Kidney capillary endothelial cell (primary cell): Measurements from ENCODE around the gene PIGU.
"Not testable (repeated sequence)": the region's sequence is repeated elsewhere in the genome, so short reads cannot be mapped to it uniquely, and the experiment has no call there.

Experiments used
- DNase-seq: peaks from one replicate; pipeline ENCODE4 v3.0.0-alpha.2; 2018; ENCODE audit warnings: low spot score

PIGU gene

DNA sequence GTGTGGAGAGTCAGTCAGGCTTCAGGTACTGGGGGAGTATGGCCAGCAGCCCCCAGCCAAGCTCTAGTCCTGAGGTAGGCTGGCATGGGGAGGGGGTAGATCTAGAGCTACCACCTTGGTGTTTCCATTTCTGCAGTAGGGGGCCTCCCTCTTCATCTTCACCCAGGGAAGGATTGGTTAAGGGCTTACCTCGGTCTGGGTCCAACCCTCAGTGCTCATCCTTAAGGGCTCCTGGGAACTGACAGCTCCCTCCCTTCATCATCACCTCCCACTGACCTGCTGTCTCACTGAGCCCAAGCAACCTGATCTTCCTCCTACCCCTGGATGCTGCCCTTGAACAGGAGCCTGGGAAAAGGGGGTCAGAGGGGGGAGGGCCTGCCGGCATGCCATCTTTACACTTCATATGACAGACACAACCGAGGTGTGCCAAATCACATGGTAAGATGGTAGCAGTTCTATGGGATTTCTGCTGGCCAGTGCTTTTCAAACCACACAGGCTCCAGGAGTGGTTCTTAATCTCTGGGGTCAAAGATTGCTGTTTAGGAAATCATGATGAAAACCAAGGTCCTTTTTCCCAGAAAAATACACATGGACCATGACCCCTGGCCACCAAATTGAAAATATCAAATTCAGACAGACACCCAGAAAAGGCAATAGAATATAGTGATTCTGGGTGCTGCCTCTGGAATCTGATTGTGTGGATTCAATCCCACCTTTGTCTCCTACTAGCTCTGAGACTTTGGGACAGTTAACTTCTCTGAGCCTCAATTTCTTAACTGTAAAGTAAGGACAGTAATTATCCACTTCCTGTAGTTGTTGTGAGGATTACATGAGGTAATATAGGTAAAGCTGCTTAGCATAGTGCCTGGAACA, 30.3 kb upstream of the PIGU start:
- DNase-seq: no peak

DNA sequence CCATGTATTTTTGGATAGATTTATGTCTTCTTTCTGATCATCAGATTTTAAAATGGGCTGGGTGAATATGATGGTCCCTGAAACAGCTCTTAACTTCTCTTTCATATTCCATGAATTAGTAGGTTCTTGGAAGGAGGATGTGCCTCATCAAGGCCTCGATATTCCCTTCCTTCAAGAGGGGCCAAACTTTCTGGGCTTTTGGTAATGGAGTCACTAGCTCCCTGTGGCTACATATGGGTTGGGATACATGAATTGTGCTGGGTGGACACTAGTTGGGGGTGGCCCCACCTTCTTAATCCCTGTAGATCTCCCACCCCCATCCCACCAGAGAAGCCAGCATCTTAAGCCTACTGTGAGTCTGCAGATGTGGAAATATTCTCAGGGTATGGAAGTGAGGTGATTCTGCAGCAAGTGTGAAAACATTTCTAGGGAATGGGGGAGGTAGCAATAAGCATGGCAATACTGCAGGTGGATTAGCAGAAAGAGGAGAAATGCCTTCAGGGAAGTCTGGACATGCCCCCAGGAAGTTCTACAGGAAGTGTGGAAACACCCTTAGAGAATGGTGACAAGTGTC, 29.5 kb upstream of the PIGU start:
- DNase-seq: no peak

DNA sequence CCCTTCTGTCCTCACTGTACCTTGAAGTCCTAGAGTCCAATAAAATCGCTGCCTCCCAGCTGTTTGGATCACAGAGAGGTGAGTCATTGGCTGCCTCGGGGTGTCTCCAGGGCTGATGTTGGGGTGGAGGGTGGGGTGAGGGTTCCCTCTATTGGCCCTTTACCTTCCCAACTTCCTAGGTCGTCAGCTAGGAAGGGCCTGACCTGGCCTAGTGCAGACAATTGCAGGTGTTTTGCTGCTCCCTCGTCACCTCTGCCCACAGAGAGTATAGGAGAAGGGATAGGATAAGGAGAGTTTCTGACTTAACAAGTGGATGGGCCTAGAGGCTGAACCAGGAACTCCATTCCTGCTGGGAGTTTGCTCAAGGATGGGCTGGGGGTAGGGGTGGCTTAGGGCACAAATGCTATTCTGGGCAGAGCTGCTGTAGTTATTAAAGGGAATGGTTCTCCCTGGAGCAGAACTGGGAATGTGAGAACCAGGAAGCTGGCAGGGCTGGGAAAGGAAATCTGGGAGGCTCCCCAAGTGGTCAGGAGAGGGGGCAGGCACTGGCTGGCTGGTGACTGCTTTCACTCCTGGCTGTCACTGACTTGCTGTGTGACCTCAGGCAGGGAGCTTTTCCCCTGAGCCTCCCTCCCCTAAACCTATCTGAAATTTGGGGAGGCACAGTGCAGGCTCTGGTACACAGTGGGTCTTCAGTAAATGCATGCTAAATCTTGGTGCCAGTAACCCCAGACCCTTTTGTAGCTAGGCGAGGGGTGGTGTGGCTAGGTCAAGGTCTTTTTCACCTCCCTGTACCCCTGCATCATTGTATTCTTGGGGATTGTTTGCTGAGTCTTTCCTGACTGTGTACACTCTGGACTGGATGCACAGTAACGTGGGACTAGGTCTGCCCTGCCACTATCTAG, 28.8 kb upstream of the PIGU start:
- no peak for DNase-seq

DNA sequence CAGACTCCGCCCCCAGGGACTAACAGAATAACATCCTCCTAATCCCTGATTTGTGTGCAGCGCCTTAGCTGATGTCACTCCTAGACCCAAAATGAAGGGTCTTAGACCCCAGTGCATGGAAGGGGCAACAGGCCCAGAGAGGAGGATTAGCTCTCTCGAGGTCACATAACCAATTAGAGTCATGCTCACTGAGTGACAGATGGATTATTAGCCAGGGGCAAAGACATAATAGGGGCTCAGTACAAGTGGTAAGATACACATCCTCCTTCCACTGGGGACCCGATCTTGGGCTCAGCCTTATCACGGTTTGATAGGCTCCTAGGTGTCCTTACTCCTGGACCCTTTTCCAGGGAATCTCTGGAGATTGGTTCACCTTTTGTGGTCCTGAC, 28.1 kb upstream of the PIGU start:
- no peak for DNase-seq

DNA sequence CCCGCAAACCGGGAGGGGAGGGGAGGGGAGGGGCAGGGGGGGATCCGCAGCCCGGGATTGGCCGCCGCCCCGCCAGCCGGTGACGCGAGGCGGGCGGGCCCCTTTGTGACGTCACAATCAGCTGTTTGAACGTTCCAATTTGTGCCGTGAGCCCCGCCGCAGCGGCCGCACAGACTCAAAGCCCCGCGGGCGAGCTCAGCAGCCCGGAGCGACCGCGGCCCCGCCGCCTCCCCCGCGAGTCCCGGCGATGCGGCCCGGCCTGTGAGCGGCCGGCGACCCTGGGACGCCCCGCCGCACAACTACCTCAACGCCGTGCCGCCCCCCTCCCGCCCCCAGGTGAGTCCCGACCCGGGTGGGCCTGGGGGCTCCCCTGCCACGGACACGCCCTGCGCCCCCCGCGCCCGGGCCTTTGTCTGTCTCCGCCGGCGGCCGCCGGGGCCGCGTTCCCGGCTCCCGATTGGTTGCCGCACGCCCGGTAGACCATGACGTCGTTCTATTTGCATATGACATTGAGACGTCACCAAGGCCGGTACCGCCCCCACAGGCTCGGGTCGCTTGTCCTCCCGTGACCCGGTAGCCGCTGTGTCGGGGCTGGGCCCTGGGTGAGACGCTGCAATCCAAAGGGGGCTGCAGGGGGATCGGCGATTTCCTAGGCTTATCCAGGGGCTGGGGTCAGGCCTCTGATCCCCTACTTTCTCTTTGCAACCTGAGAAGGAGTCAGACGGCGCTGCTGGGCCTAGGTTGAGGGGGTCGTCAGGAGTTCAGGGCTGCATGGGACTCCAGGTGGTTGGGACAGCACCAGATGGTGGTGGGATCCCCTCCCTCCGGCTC, 27.5 kb upstream of the PIGU start, which contains the start of gene TP53INP2:
Gene TP53INP2, plus strand, starts transcription at position 168 of the 831 bp plus-strand sequence. CDS start 4,396 bp downstream, outside the sequence.
- DNase-seq: peak; percentile 76

DNA sequence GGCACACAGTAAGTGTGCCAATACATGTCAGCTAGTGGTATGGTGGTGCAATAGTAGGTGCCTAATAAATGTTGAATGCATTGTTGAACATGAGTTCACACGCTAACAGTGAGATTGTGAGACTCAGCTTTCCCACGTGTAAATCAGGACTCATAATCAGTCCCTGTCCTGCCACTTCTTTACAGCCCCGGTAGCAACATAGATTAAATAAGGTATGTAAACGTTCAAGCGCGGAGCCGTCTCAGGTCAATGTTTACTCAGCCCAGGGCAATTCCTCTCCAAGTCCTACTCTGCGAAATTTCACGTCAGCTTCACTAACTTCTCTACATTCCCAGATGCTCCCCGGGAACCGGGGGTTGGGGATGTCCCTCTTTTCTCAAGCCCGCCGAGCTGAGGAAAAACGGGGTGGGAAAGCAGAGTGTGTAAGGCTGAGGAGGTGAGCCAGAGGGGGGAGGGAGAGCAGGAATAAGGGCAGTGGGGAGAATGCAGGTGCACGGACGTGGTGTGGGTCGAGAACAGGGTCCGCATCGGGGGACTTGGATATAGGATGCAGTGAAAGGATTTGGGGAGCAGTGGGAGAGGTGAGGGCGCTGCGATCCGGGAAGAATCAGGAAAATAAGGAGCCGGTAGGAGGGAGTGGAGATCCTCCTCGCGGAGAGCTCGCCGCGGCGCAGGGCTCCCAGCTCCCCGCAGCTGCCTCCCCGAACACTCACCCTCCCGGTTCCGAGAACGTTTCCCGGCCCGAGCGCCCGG, 26.7 kb upstream of the PIGU start:
- no peak for DNase-seq

DNA sequence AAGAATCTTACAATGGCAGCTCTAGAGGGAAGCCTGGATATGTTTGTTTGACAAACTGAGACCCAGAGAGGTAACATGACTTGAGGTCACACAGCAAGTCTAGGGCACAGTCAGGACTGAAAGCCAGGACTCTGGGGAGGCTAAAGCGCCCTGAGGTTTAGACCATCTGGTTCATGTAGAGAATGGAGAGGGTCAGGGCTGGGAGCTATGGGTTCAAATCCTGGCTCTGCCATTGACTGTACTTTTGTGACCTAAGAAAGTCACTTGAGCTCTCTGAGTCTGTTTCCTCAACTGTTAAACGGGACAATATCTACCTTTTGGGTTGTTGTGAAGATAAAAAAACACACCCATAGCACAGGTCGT, 26.1 kb upstream of the PIGU start:
- DNase-seq: no peak

DNA sequence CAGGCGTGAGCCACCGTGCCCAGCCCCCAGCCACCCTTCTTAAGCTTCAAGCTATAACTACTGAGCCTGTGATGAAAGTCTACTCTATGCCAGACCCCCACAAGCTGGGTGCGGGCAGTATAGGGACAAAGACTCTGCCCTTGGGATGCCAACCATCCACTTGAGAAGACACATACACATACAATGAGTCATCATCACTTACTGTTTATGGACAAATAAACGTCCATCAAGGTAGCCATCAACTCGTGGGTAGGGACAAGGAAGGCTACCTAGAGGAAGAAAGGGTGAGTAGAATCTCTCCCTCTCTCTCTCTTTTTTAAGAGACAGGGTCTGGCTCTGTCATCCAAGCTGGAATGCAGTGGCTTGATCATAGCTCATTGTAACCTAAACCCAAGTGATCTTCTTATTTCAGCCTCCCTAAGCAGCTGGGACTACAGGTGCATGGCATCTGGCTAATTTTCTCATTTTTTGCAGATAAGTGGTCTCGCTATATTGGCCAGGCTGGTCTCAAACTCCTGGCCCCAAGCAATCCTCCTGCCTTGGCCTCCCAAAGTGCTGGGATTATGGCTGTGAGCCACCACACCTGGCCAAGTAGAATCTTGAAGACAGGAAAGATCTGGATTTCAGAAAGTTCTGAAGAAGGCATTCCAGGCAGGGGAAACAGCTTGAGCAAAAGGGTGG, 24.7 kb upstream of the PIGU start:
- no peak for DNase-seq

DNA sequence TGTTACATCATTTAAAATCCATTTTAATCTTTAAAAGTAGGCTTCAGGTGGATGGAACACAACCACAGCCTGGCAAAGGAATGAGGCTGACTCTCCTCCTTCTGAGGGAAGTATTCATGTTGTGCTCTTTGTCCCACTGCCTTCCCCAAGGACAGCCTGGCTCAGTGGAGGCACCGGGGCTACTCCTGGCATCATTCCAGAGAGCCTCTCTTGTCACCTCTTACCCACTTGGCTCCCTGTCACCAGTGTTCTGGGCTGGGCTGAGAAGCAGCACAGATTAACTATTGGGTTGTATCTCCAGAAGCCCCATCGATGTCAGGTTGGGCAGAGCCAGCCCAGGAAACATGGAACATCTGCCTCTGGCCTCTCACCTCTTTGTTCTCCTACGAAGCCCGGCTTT, 16.5 kb upstream of the PIGU start:
- no peak for DNase-seq

DNA sequence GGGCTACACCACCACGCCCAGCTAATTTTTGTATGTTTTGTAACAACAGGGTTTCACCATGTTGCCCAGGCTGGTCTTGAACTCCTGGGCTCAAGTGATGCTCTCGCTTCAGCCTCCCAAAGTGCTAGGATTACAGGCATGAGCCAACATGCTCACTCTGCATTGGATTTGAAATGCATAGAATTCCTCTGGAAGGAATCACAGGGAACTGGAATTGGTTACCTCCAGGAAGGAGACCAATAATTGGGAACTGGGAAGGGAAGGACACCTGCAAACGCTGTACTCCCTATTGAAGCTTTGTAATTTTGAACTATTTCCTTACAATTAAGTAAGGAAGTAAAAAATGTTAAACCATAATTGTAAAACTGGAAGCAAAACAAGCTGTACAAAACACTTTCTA, 14.9 kb upstream of the PIGU start:
- DNase-seq: no peak

DNA sequence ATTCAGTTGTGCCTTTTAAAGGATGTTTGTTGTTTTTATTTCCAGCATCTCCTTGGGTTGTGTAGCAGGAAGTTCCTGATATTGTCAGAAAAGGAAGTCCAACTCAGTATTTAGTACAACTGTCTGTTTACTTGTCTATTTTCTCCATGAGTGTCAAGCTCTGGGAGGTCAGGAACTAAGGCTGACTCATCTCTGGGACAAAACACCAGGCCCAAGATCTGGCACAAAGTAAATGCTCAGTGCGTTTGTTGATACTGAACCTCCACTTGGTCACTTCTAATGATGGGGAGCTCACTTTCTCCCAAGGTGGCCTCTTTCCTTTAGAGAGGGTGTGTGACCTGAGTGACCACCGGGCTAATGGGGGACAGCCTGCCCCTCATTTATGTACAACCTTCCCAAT, 12.6 kb upstream of the PIGU start:
- peak; percentile 74 for DNase-seq

DNA sequence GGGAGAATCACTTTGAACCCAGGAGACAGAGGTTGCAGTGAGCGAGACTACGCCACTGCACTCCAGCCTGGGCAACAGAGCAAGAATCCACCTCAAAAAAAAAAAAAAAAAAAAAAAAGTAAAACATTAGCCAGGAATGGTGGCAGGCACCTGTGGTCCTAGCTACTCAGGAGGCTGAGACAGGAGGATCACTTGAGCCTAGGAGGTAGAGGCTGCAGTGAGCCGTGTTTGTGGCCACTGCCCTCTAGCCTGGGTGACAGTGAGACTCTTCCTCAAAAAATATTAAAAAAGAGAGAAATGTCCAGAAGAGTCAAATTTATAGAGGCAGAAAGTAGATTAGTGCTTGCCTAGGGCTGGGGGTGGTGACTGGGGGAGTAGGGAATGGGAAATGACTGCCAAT, 6.8 kb upstream of the PIGU start:
- DNase-seq: no peak

DNA sequence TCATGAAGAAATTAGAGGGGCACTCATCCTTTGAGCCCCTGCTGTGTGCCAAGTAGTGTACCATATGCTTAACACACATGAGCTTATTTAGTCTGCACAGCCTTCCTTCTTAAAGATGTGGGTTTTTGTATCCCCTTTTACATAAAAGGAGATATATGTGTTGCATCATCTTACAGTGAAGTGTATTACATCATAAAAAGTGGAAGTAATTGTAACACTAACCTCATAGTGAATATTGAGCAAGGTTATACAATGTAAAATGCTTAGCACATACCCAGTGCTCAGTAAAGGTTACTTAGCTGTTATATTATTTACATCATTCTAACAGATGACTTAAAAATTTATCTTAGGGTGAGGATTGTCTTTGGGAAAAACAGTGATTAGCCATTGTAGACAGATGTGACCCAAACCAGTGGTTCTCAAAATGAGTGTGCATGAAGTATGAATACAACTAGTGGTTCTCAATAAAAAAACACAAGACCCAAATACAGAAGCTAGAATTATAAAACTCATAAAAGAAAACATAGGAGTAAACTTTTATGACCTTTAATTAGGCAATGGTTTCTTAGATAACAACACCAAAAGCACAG, 3.8 kb upstream of the PIGU start:
- no peak for DNase-seq

DNA sequence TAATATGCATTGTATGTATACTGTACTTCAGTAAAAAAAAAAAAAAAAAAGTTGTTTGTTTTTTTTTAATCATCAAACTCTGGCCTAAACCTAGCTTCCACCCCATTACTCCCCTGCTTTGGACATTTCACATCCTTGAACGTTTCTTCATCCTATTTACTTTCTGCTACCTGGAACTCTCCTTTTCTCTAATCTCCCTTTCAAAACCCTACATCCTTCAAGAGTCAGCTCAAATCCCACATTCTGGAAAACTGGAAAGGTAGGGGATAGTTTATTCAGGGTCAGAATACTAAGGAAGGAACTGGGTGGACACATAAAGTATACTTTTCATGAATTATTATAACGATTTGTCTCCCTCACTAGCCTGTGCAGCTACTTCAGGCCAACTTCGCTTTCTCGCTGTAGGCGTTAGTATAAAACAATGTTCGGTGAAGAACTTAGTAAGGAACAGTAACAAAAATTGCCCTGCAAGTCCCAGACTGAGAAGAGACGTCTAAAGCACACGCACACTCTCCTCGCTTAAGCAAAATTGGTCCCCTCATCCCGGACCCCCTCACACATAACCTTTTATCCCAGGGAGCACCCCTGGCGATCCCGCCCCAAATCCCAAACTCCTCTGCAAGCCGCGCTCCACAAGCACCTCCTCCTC, 775 bp downstream of the PIGU start:
- no peak for DNase-seq

DNA sequence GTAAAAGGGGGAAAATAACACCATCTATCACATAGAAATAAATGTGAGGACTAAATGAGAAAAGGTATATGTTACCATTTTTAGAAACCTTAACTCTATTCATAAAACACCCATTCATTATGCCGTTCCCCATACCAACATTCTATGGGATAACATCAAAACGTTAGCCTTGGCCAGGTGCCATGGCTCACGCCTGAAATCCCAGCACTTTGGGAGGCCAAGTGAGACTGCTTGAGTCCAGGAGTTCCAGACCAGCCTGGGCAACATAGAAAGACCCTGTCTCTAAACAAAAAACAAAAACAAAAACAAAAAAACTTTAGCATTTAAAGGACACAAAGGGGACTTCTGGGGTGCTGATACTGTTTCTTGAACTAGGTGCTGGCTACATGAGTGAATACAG, 1.3 kb downstream of the PIGU start:
- no peak for DNase-seq

DNA sequence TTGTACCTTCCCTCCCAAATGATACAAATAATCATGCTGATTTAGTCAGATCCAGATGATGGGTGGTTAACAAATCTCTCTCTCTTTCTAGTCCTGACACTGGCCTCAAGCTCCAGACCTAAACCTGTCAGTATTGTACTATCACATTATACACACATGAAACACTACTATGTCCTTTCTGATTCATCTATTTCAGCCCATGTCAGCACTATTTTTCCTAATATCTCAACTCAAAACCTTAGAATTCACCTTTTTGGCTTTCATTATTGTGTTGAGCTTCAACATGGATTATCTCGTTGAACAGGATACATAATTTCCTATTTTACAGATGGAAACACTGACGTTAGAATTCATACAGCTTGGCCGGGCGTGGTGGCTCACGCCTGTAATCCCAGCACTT, 3.5 kb downstream of the PIGU start:
- DNase-seq: no peak

DNA sequence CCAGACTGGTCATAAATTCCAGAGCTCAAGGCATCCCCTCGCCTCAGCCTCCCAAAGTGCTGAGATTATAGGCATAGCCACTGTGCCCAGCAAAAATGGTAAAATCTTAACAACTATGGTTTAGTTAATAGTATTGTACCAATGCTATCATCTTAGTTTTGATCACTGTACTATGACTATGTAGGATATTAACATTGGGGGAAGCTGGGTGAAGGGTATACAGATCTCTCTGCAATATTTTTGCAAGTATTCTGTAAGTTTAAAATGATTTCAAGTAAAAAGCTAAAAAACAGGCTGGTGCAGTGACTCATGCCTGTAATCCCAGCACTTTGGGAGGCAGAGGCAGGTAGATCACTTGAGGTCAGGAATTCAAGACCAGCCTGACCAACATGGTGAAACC, 7.8 kb downstream of the PIGU start:
- DNase-seq: no peak

DNA sequence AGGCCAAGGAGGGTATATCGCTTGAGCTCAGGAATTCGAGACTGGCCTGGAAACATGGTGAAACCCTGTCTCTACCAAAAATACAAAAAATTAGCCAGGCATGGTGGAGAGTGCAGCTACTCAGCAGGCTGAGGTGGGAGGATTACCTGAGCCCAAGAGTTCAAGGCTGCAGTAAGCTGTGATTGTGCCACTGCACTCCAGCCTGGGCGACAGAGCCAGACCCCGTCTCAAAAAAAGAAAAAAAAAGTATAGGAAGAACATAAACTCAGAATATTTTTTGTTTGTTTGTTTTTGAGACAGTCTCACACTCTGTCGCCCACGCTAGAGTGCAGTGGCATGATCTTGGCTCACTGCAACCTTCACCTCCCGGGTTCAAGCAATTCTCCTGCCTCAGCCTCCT, 12.1 kb downstream of the PIGU start:
- DNase-seq: not testable (repeated sequence)

DNA sequence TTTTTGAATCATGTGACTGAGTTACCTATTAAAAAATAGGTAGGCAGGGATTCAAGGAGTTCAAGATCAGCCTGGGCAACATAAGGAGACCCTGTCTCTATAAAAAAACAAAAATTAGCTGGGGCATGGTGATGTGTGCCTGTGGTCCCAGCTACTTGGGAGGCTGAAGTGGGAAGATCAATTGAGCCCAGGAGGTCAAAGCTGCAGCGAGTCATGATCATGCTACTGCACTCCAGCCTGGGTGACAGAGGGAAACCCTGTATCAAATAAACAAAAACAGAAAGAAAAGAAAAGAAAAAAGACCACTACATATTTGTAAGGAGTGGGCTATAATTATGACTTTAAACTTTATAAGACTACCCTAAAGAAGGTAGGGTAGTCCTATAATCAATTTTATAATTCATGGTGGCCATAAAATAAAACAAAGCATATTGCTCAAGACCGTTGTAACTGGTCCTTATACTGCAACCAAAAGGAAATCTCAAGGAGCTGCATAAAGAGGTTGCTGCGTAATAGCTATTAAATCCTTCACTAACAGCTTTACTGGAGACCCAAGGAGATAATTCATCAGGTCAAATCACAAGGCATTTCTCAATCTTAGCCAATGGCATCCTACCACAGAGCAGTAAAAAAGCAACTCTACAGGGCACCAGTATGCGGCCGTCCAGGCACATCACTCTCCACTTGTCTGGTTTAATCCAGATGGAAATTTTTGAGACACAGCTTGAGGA, 13.5 kb downstream of the PIGU start:
- DNase-seq: no peak
